ENCODE results near the gene METTL8.
"Not testable (repeated sequence)": the region's sequence is repeated elsewhere in the genome, so short reads cannot be mapped to it uniquely, and the experiment has no call there.

The METTL8 gene

GRCh38 chr2:171312182-171312581 is 121.6 kb downstream of the METTL8 start:
- H3K27ac Mint-ChIP-seq; H3K4me1 Mint-ChIP-seq (ENCODE audit: low read depth); intact Hi-C loops (cut with micrococcal nuclease); H3K27me3 Mint-ChIP-seq; H3K4me3 Mint-ChIP-seq: not testable (repeated sequence)
- Mint-ChIP-seq H3K36me3 (ENCODE audit: low read depth) (peaks cover 14% of the 10 kb centered on the region), H3K9me3 (peaks cover 25% of the 10 kb centered on the region)

GRCh38 chr2:171311589-171311988 is 122.2 kb downstream of the METTL8 start:
- Mint-ChIP-seq H3K36me3 (ENCODE audit: low read depth) (peaks cover 14% of the 10 kb centered on the region), H3K9me3 (peaks cover 25% of the 10 kb centered on the region)
- H3K4me3 Mint-ChIP-seq; H3K27ac Mint-ChIP-seq; H3K4me1 Mint-ChIP-seq (ENCODE audit: low read depth); intact Hi-C loops (cut with micrococcal nuclease); H3K27me3 Mint-ChIP-seq: not testable (repeated sequence)

DNA sequence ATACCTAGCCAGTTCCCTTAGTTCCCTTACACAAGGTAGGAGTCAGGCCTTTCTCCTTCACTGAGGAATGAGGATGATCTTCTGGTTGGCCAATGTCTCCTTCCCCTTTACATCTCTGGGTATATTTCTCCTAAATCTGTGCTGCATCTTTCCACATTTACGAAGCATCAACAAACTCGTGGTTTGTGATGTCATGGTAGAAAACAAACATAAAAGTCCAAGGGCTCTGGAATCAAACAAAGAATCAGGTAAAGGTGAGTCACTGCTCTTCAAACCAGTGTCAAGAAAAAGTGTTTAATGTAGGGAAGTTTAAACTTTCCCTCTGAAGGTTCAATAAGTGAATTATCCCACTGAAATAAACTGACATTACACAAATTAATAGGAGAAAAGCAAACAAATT is 122.9 kb downstream of the METTL8 start:
- Mint-ChIP-seq H3K4me3 (no peak overlapping the region), H3K9me3 (peaks cover 25% of the 10 kb centered on the region), H3K36me3 (ENCODE audit: low read depth) (peaks cover 14% of the 10 kb centered on the region), H3K27me3 (no peaks in the 10 kb centered on the region), H3K27ac (no peak overlapping the region), H3K4me1 (ENCODE audit: low read depth) (no peaks in the 10 kb centered on the region)
- intact Hi-C loops (cut with micrococcal nuclease): no loop called here

DNA sequence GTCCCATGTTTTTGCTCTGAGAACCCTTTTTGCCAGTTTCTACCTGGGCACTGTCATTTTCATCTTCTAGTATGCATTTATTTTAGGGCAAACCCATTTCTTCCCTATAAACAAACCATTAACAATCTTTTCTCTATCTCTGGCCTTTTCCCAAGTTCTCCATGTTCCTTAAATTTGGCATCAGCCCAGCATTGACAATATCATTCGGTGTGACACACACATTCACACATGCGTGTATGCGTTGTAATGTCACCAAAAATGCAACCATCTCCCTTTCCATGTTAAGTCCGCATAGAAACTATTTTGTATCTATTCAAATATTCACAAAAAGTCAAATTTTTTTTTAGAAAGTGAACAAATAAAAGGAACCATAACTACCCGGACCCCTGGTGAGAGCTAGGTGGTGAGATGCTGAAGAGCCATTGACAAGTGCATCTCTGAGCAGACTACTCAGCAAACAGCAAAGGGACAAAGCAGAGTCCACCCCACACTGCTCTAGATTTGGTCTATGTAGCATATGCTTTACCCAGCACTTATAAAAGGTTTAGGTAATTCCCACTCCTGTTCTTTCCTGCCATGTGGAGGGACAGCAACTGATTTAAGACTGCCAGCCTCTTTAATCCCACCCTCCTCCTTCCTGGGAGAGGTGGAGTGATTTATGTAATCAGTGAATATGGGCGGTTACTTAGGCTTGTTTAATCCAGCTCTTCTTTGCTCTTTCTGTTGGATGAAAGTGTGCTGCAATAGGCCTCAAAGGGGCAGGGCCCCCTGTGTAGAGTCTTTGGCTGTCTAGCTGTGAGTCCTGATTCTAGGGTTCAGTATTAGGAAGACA is 124.1 kb downstream of the METTL8 start:
- H3K4me1 Mint-ChIP-seq (ENCODE audit: low read depth): no peaks in the 10 kb centered on the region
- H3K27me3 Mint-ChIP-seq: no peaks in the 10 kb centered on the region
- H3K4me3 Mint-ChIP-seq: no peak overlapping the region
- H3K9me3 Mint-ChIP-seq: peaks cover 25% of the 10 kb centered on the region
- intact Hi-C loops (cut with micrococcal nuclease): no loop called here
- H3K36me3 Mint-ChIP-seq (ENCODE audit: low read depth): peaks cover 14% of the 10 kb centered on the region
- no peak overlapping the region for H3K27ac Mint-ChIP-seq

- Mint-ChIP-seq H3K27me3 (no peaks in the 10 kb centered on the region), H3K36me3 (ENCODE audit: low read depth) (peaks cover 14% of the 10 kb centered on the region), H3K4me1 (ENCODE audit: low read depth) (no peaks in the 10 kb centered on the region), H3K4me3 (no peak overlapping the region), H3K9me3 (peaks cover 25% of the 10 kb centered on the region), H3K27ac (no peak overlapping the region)
- intact Hi-C loops (cut with micrococcal nuclease): no loop called here
These were observed 125.3 kb downstream of the METTL8 start for GRCh38 chr2:171308280-171309054.

GRCh38 chr2:171307560-171307959 is 126.2 kb downstream of the METTL8 start:
- Mint-ChIP-seq H3K4me1 (ENCODE audit: low read depth) (no peaks in the 10 kb centered on the region), H3K9me3 (peaks cover 22% of the 10 kb centered on the region), H3K4me3 (no peak overlapping the region), H3K27ac (no peak overlapping the region), H3K27me3 (no peaks in the 10 kb centered on the region), H3K36me3 (ENCODE audit: low read depth) (peaks cover 14% of the 10 kb centered on the region)
- intact Hi-C loops (cut with micrococcal nuclease): no loop called here

GRCh38 chr2:171297956-171298355 is 135.8 kb downstream of the METTL8 start:
- Mint-ChIP-seq H3K36me3 (ENCODE audit: low read depth) (no peaks in the 10 kb centered on the region), H3K9me3 (no peaks in the 10 kb centered on the region), H3K27ac (no peak overlapping the region), H3K4me1 (ENCODE audit: low read depth) (no peaks in the 10 kb centered on the region), H3K27me3 (no peaks in the 10 kb centered on the region), H3K4me3 (no peak overlapping the region)
- intact Hi-C loops (cut with micrococcal nuclease): no loop called here

DNA sequence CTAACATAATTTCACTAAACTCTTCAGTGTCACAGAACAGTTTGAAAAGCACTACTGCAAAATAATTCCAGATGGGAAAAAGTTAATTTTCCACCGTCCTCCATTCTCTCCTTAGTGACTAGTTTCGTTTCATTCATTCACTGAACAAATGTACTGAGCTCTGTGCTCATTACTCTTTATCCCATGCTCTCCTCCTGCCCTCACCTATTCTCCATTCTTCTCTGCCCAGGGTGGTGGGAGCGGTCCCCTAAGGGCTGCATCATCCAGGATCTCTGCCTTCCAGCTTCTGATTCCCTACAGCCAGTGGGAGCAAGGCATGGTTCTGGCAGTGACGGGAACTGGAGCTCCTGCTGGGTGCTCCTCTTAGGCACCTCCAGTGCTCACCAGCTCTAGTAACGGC is 139.2 kb downstream of the METTL8 start:
- Mint-ChIP-seq H3K4me1 (ENCODE audit: low read depth) (no peaks in the 10 kb centered on the region), H3K36me3 (ENCODE audit: low read depth) (no peaks in the 10 kb centered on the region), H3K27ac (no peak overlapping the region), H3K27me3 (no peaks in the 10 kb centered on the region), H3K4me3 (no peak overlapping the region), H3K9me3 (no peaks in the 10 kb centered on the region)
- intact Hi-C loops (cut with micrococcal nuclease): no loop called here

GRCh38 chr2:171293661-171294060 is 140.1 kb downstream of the METTL8 start:
- no peak overlapping the region for H3K4me3 Mint-ChIP-seq
- no peak overlapping the region for H3K27ac Mint-ChIP-seq
- intact Hi-C loops (cut with micrococcal nuclease): no loop called here
- no peaks in the 10 kb centered on the region for H3K36me3 Mint-ChIP-seq (ENCODE audit: low read depth)
- no peaks in the 10 kb centered on the region for H3K9me3 Mint-ChIP-seq
- no peaks in the 10 kb centered on the region for H3K4me1 Mint-ChIP-seq (ENCODE audit: low read depth)
- no peaks in the 10 kb centered on the region for H3K27me3 Mint-ChIP-seq

DNA sequence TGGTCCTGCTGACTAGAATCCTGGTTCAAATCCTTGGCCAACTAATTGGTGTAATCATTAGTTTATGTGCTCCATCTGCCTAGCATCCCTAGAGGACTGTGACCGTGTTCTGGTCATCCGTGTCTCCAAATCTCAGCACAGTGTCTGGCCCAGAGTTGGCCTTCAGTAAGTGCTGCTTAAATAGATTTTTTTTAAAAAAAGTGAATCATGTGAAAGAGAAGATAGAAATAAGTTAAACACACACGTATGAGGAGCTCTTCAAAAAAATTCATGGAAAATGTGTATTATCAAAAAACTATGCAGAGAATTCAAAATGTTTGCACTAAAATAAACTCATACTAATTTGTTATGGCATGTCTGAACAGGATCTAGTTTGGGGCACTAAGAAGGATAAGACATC is 143.8 kb downstream of the METTL8 start:
- Mint-ChIP-seq H3K27me3 (no peaks in the 10 kb centered on the region), H3K4me3 (no peak overlapping the region), H3K36me3 (ENCODE audit: low read depth) (no peaks in the 10 kb centered on the region), H3K9me3 (no peaks in the 10 kb centered on the region), H3K27ac (no peak overlapping the region), H3K4me1 (ENCODE audit: low read depth) (no peaks in the 10 kb centered on the region)
- intact Hi-C loops (cut with micrococcal nuclease): no loop called here

DNA sequence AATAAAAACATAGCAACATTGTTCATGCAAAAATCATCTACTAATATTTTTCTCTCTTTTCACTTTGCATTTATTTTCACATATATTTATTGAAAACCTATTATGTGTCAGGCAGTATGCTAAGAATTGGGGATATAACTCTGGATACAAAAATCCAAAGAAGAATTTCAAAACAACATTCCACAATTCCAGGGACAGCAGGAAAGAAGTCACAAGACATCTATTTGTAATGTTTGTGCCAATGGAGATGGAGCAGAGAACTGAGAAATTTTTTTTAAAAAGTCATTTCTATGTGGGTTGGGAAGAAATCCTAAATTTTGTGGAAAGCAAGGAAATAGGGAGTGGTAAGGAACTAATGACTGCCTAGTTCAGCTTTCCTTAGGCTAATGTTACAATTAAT is 144.5 kb downstream of the METTL8 start:
- Mint-ChIP-seq H3K27me3 (no peaks in the 10 kb centered on the region), H3K4me1 (ENCODE audit: low read depth) (no peaks in the 10 kb centered on the region), H3K4me3 (no peak overlapping the region), H3K36me3 (ENCODE audit: low read depth) (no peaks in the 10 kb centered on the region), H3K27ac (no peak overlapping the region), H3K9me3 (no peaks in the 10 kb centered on the region)
- intact Hi-C loops (cut with micrococcal nuclease): no loop called here

DNA sequence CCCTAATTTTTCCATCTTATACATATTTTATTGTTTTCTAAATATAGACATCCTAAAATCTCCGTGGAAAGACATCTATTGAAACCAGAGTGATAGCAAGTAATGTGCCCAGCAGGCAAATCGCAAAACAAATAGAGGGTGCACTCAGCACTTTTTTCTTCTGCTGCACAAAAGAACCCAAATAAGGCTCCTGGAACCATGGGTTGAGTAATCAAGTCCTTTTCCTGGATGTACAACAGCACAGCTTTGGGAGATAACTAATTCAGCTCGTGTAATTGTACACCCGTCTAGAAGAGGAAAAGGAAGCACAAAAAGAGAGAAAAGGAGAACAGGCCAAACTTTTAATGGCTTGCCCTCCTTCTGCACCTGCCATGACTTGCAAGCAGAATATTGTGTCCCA is 146.2 kb downstream of the METTL8 start:
- H3K27me3 Mint-ChIP-seq: no peaks in the 10 kb centered on the region
- H3K27ac Mint-ChIP-seq: no peak overlapping the region
- intact Hi-C loops (cut with micrococcal nuclease): no loop called here
- H3K36me3 Mint-ChIP-seq (ENCODE audit: low read depth): no peaks in the 10 kb centered on the region
- H3K4me3 Mint-ChIP-seq: no peak overlapping the region
- H3K4me1 Mint-ChIP-seq (ENCODE audit: low read depth): no peaks in the 10 kb centered on the region
- no peaks in the 10 kb centered on the region for H3K9me3 Mint-ChIP-seq

- no peak overlapping the region for H3K4me3 Mint-ChIP-seq
- no peaks in the 10 kb centered on the region for H3K9me3 Mint-ChIP-seq
- H3K36me3 Mint-ChIP-seq (ENCODE audit: low read depth): no peaks in the 10 kb centered on the region
- H3K27me3 Mint-ChIP-seq: no peaks in the 10 kb centered on the region
- no peak overlapping the region for H3K27ac Mint-ChIP-seq
- no peaks in the 10 kb centered on the region for H3K4me1 Mint-ChIP-seq (ENCODE audit: low read depth)
- intact Hi-C loops (cut with micrococcal nuclease): no loop called here
These were observed 146.7 kb downstream of the METTL8 start for GRCh38 chr2:171287036-171287571.

GRCh38 chr2:171281110-171281509 is 152.7 kb downstream of the METTL8 start:
- no peak overlapping the region for H3K4me3 Mint-ChIP-seq
- H3K36me3 Mint-ChIP-seq (ENCODE audit: low read depth): no peaks in the 10 kb centered on the region

More at GRCh38 chr2:171281110-171281509, 152.7 kb downstream of the METTL8 start:
- Mint-ChIP-seq H3K27ac (no peak overlapping the region), H3K4me1 (ENCODE audit: low read depth) (no peaks in the 10 kb centered on the region), H3K9me3 (no peaks in the 10 kb centered on the region), H3K27me3 (no peaks in the 10 kb centered on the region)
- intact Hi-C loops (cut with micrococcal nuclease): no loop called here
